ENCODE results near the gene F11R. TPM values are rescaled to one million over a fixed set of nuclear protein-coding genes. Genes with fewer than 3 reads are reported as not detected.

The F11R gene
- total RNA-seq, 1 donor from 2014 or later, result 87.0 TPM

DNA sequence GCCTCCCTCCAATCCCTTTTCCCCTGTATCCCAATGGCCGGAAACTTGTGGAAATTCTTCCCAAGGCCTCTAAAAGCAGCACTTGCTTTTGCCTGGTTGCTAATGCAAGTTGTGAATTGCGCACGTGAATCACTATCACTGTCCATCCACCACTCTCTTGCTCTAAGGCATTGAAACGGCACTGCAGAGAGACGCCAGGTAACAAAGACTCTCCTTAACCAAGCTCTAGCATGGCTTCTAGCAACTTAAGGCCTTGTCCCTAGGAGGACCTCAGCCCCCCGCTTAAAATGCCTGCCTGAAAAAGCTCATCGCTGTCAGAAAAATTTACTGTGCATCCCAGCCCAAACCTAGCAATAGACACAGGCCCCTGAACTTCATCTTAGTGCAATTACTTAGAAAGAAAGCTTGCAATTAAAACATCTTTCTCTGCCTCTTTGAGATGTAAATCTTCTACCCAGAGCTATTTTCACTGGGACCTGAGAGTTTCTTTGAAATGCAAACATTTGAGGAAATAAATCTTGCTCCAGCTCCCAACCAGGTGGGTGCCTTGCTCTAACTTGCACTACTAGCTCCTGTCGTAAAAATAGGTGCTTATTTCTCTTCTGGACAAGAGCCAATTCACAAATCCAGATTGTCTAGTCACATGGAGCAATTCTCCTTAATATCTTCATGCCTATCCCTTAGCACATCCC lies 33.4 kb downstream of the F11R start:
- no peak for TF ChIP-seq CTCF (IDR thresholded peaks at IDR 0.05; ENCODE audit: insufficient read depth, low read length, poor library complexity, severe bottlenecking)
- DNase-seq (ENCODE audit: low read depth), result no peak
- Histone ChIP-seq H3K4me3 (ENCODE audit: low read depth, low read length) (no peak overlapping the region), H3K36me3 (ENCODE audit: control insufficient read depth, insufficient read depth, low read length) (no peaks in the 10 kb centered on the region), H3K27me3 (ENCODE audit: control insufficient read depth, insufficient read depth, low read length) (no peaks in the 10 kb centered on the region)

GRCh38 chr1:160985723-160986122 lies 35.2 kb downstream of the F11R start:
- H3K4me3 ChIP-seq (ENCODE audit: low read depth, low read length), result no peak overlapping the region
- H3K36me3 ChIP-seq (ENCODE audit: control insufficient read depth, insufficient read depth, low read length), result no peaks in the 10 kb centered on the region
- peaks cover 11% of the 10 kb centered on the region for H3K27me3 ChIP-seq (ENCODE audit: control insufficient read depth, insufficient read depth, low read length)
- TF ChIP-seq CTCF (IDR thresholded peaks at IDR 0.05; ENCODE audit: insufficient read depth, low read length, poor library complexity, severe bottlenecking), result no peak
- DNase-seq (ENCODE audit: low read depth), result no peak

- H3K4me3 ChIP-seq (ENCODE audit: low read depth, low read length), result no peak overlapping the region
Observed at GRCh38 chr1:160981584-160982411, 39.2 kb downstream of the F11R start.

DNA sequence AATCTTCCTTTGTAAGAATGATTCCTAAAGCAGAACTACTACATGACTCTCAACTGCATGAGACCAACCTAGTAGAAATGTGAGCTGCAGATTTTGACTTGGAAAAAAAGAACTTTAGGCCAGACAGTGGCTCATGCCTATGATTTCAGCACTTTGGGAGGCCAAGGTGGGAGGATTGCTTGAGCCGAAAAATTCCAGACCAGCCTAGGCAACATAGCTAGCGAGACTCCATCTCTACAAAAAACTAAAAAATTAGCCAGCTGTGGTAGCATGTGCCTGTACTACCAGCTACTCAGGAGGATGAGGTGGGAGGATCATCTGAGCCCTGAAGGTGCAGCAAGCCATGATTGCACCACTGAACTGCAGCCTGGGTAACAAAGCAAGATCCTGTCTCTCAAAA lies 41.7 kb downstream of the F11R start:
- H3K36me3 ChIP-seq (ENCODE audit: control insufficient read depth, insufficient read depth, low read length), result no peaks in the 10 kb centered on the region
- peaks cover 13% of the 10 kb centered on the region for H3K27me3 ChIP-seq (ENCODE audit: control insufficient read depth, insufficient read depth, low read length)
- H3K4me3 ChIP-seq (ENCODE audit: low read depth, low read length), result no peak overlapping the region
- no peak for TF ChIP-seq CTCF (IDR thresholded peaks at IDR 0.05; ENCODE audit: insufficient read depth, low read length, poor library complexity, severe bottlenecking)
- no peak for DNase-seq (ENCODE audit: low read depth)

More at GRCh38 chr1:160981584-160982411, 39.2 kb downstream of the F11R start:
- TF ChIP-seq CTCF (IDR thresholded peaks at IDR 0.05; ENCODE audit: insufficient read depth, low read length, poor library complexity, severe bottlenecking), result no peak
- Histone ChIP-seq H3K36me3 (ENCODE audit: control insufficient read depth, insufficient read depth, low read length) (no peaks in the 10 kb centered on the region), H3K27me3 (ENCODE audit: control insufficient read depth, insufficient read depth, low read length) (peaks cover 13% of the 10 kb centered on the region)
- no peak for DNase-seq (ENCODE audit: low read depth)

DNA sequence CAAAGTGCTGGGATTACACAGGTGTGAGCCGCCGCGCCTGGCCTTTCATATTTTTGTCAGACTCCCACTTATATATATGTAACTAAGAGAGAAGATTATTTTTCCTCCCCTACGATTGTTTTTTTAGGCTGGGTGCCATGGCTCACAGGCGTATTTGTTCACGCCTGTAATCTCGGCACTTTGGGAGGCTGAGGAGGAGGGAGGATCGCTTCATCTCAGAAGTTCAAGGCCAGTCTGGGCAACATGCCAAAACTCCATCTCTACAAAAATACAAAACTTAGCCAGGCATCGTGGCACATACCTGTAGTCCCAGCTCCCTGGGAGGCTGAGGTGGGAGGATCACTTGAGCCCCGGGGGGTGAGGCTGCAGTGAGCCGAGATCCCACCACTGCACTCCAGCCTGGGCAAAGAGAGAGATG lies 42.4 kb downstream of the F11R start:
- no peak for DNase-seq (ENCODE audit: low read depth)
- no peak for TF ChIP-seq CTCF (IDR thresholded peaks at IDR 0.05; ENCODE audit: insufficient read depth, low read length, poor library complexity, severe bottlenecking)
- peaks cover 13% of the 10 kb centered on the region for H3K27me3 ChIP-seq (ENCODE audit: control insufficient read depth, insufficient read depth, low read length)
- H3K4me3 ChIP-seq (ENCODE audit: low read depth, low read length), result no peak overlapping the region
- no peaks in the 10 kb centered on the region for H3K36me3 ChIP-seq (ENCODE audit: control insufficient read depth, insufficient read depth, low read length)

Data from kidney epithelial cell (primary cell).